SKM-1 treated with dmso at 0.1 percent for 144 hours (cell line): ENCODE measurements around the gene YPEL1.
"Not testable (repeated sequence)": the region's sequence is repeated elsewhere in the genome, so short reads cannot be mapped to it uniquely, and the experiment has no call there.

Source experiments
- DNase-seq: peaks from one replicate; lab custom pipeline; 2025; ENCODE audit not compliant: unreplicated experiment; lab: John Stamatoyannopoulos, UW

The YPEL1 gene

GRCh38 chr22:21686193-21686608 lies 49.4 kb downstream of the YPEL1 start:
- no peak for DNase-seq

GRCh38 chr22:21685164-21685513 lies 50.5 kb downstream of the YPEL1 start:
- DNase-seq, result no peak

DNA sequence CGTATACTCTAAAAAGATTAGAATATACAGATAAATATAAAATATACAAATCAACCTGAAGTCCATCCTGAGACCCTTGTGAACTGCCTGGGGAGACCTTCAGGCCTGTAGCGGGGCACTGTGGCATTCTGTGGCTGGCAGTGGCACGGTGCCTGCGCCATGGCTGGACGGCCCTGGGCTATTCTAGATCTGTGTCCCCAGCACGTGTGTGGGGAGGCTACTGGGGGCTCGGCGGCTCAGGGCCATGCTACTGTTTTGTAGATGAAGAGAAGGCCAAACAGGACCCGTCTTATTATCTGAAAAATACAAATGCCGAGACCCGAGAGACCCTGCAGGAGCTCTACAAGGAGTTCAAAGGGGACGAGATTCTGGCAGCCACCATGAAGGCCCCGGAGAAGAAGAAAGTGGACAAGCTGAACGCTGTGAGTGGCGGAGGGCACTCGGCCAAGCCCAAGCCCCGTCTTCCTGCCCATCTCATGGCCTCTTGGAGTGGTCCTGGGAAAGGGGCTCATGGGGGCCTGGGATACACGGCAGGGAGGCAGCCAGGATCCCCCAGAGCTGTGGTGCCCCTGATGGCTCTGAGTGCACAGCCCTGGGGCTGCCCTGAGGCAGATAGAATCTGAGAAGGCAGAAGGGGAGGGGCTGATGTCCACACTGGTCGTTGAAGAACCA lies 51.0 kb downstream of the YPEL1 start:
- DNase-seq, result no peak

GRCh38 chr22:21683401-21683811 lies 52.2 kb downstream of the YPEL1 start:
- DNase-seq, result no peak

DNA sequence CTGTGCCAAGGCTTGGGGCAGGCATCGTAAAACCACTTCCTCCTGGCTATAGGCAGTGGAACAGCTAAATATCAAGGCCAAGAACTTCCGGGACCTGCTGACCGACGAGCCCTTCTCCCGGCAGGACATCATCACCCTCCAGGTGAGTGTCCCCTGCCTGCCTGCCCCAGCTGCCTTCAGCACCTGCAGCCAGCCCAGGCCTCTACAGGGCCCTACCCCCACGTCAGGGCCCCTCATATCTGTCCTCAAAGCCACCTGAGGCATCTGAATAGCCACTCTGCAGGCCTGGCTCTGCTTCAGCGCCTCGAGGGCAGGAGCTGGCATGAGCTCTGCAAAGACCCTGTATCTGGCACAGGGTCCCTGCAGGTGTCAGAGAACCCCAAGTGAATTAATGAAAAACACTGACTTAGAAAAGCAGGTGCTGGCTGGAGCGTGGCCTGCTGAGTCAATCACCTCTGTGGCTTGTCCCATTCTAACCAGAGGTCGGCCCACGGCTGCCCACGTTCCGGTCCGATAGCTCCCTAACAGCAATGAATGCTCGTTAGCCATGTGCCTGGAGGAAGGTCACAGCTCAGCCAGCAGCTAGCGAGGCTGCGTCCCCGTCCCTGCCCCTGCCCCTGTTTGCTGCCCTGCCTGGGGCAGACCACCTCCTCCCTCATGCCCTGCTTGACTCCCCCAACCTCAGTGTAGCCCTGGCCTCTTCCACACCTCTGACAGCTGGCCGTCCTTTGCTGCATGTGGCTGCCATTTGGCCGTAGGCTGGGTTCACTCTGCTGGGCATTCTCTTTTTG lies 53.0 kb downstream of the YPEL1 start:
- DNase-seq, result no peak

GRCh38 chr22:21681566-21682370 lies 53.8 kb downstream of the YPEL1 start:
- no peak for DNase-seq

GRCh38 chr22:21680830-21681565 lies 54.6 kb downstream of the YPEL1 start:
- no peak for DNase-seq

GRCh38 chr22:21679383-21679782 lies 56.2 kb downstream of the YPEL1 start:
- no peak for DNase-seq

DNA sequence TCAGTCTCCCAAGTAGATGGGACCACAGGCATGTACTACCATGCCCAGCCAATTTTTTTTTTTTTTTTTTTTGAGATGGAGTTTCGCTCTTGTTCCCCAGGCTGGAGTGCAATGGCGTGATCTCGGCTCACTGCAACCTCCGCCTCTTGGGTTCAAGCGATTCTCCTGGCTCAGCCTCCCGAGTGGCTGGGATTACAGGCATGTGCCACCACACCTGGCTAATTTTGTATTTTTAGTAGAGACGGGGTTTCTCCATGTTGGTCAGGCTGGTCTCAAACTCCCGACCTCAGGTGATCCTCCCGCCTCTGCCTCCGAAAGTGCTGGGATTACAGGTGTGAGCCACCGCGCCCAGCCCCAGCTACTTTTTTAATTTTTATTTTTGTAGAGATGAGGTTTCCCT lies 56.8 kb downstream of the YPEL1 start:
- DNase-seq, result not testable (repeated sequence)

DNA sequence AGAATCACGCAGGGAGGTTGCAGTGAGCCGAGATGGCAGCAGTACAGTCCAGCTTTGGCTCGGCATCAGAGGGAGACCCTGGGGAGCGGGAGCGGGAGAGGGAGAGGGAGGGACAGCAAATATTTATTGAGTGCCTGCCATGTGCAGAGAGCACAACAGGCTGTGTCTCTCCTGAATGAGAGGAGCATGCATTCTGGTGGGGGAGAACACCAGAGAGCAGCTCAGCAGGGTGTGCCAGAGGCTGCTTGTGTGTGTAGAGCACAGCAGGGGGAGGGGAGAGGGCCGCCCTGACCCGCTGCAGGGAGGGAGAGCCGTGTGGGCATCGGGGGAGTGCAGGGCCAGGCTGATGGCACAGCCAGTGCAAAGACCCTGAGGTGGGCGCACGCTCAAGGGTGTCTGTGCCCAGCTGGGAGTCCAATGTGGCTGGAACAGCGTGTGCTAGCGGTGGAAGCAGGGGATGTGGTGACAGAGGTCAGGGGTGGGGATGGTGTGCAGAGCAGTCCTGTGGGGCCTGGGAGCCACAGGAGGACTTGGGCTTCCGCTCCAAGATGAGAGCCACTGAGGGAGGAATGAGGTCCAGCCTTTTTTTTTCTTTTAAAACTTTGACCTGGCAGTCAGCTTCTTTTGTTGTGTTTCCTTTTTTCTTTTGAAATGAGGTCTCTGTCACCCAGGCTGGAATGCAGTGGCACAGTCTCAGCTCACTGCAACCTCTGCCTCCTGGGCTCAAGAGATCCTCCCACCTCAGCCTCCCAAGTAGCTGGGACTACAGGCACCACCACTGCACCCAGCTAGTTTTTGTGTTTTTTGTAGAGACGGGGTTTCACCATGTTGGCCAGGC lies 57.8 kb downstream of the YPEL1 start:
- no peak for DNase-seq

DNA sequence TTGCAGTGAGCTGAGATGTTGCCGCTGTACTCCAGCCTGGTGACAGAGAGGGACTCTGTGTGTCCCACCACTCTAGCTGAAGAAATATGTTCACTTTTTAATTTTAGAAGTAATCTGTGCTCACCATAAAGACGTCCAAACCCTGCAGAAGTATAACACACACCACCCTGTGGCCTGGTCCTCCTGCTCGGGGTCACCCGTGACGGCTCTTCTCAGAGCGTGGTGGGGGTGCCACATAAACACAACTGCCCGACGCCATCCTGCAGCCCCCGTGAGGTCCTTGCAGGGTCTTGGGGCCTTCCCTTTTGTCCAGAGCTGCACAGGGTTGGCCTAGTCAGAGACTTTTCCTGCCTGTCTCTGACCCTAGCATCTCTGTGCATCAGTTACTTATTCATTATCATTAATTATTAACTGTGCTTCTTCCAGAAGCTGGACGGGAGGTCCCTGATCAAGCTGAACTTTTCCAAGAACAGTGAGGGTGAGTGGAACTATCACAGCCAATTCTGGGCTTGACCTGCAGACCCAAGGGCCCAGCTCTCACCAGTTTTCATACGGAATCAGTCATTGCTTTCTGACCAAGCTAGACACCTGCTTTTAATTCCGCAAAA lies 60.9 kb downstream of the YPEL1 start:
- no peak for DNase-seq

- DNase-seq, result no peak
Observed at GRCh38 chr22:21673534-21674321, 61.9 kb downstream of the YPEL1 start.

DNA sequence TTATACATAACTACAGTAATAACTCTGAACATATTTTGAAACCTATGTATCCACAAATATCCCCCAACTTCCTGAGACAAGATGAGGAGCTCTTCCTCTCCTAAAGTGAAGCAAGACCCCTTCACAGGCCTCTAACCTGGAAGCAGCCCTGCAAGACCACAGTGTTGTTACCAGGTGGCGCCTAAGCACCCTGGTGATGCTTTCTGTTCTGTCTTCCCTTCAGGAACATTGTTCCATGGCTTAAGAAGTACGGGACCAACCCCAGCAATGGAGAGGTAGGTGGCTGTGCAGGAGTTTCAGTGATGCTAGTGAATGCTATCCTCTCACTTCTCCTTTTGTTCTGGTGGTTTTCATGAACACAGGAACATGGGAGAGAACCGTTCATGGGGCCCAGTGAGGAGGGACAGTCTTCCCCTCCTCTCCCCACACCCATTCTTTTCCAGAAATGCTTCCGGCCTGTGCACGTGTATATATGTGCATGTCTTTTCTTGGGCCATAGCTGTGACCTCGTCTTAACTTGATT lies 63.4 kb downstream of the YPEL1 start:
- DNase-seq, result no peak

GRCh38 chr22:21669026-21669425 lies 66.6 kb downstream of the YPEL1 start:
- no peak for DNase-seq

GRCh38 chr22:21666786-21667185 lies 68.8 kb downstream of the YPEL1 start:
- DNase-seq, result no peak

DNA sequence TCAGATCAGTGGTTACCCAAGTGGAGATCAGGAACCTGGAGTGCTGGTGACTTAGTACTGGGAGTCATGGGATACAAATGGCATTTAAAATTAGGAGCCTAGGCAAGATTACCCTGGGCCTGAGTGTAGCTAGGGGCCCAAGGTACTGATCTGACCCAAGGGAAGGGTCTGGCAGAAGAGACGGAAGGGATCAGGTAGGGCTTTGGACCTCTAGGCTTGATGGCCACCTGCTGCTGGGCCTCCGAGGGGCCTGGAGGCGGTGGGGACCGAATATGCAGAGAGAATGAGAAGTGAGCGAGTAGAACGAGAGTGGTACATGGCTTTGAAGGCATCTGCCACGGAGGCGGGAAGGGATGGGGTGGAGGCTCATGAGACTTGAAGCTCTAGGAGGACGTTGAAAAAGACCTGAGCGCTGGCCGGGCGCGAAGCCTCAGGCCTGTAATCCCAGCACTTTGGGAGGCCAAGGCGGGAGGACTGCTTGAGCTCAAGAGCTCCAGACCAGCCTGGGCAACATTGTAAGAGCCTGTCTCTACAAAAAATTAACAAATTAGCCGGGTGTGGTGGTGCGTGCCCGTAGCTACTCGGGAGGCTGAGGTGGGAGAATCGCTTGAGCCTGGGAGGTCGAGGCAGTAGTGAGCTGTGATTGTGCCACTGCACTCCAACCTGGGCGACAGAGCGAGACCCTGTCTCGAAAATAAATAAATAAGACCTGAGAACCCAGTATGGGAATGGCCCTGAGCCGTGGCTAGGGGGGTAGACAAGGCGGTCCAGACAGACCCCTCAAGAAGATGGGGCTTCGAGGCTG lies 70.3 kb downstream of the YPEL1 start:
- DNase-seq, result no peak

DNA sequence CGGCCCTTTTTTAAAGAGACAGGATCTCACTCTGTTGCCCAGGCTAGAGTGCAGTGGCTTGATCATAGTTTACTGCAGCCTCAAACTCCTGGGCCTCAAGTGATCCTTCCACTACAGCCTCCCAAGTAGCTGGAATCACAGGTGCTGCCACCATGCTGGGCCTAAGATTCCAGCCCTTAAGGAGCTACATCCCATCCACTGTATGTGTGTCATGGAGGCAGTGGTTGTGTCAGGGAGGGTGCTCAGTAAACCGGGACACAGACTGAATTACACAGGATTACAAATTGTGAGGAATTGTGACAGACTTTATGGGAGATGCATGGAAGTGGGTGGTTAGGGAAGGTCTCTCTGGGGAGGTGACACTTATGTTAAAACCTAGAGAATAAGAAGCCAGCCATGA lies 71.9 kb downstream of the YPEL1 start:
- no peak for DNase-seq

DNA sequence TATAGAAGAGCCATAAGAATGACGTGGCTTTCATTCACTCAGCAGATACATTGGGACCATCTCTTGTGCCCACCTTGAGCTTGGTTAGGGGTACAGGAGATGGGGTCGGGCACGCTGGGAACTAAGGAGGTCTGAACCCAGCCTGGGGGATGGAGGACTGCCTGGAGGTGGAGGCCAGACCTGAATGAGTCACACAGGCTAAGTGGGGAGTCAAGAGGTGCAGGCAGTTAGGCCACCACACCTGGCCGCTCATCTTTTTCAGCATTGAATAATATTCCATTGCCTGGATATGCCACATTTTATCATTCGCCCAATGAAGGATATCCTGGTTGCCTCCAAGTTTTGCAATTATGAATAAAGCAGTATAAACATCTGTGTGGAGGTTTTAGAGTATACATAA lies 73.6 kb downstream of the YPEL1 start:
- no peak for DNase-seq
